ENCODE measurements around the gene TMEM86B. TPM values are rescaled to one million over a fixed set of nuclear protein-coding genes. Genes with fewer than 3 reads are reported as not detected.
A peak's percentile ranks its signal among the peaks of the same experiment; 100 is the strongest.

TMEM86B gene
- total RNA-seq, 1 donor from 2014 or later = 6.0 TPM

- intact Hi-C loops (cut with DNase I) = no loop called here
- no peak for DNase-seq (ENCODE audit: low spot score)
- ATAC-seq = no peak
These were observed 31.8 kb downstream of the TMEM86B start for GRCh38 chr19:55196803-55197202.

DNA sequence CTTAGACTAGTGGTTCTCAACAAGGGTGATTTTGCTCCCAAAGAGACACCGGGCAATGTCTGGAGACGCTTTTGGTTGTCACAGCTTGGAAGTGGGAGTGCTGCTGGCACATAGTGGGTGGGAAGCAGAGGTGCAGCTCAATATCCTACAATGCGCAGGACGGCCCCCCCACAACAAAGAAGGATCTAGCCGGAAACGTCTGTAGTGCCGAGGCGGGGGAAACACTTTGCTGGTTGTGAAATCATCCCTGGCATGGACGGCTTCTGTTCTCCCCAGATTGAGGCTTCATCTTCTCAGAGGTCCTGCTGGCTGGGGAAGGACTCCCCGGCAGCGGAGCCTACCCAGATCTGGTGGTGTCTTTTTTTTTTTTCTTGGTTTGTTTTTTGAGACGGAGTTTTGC is 35.1 kb downstream of the TMEM86B start:
- DNase-seq (ENCODE audit: low spot score) (no peak), ATAC-seq (no peak)
- intact Hi-C loops (cut with DNase I) = no loop called here

- intact Hi-C loops (cut with DNase I) = loop anchor here (5.0 kb wide), 2 partner anchors 817 to 1697 kb away; no protein-coding TSS in a partner anchor
- DNase-seq (ENCODE audit: low spot score) (no peak), ATAC-seq (no peak)
These were observed 39.1 kb downstream of the TMEM86B start for GRCh38 chr19:55189403-55189835.

GRCh38 chr19:55188625-55189024 is 39.9 kb downstream of the TMEM86B start:
- intact Hi-C loops (cut with DNase I) = loop anchor here (5.0 kb wide), 2 partner anchors 816 to 1696 kb away; no protein-coding TSS in a partner anchor
- ATAC-seq = no peak
- DNase-seq (ENCODE audit: low spot score) = no peak

GRCh38 chr19:55186080-55186479 is 42.5 kb downstream of the TMEM86B start:
- intact Hi-C loops (cut with DNase I) = loop anchor here (5.0 kb wide), 2 partner anchors 814 to 1694 kb away; no protein-coding TSS in a partner anchor
- ATAC-seq = no peak
- DNase-seq (ENCODE audit: low spot score) = no peak

GRCh38 chr19:55181740-55182139 is 46.8 kb downstream of the TMEM86B start:
- intact Hi-C loops (cut with DNase I) = no loop called here
- DNase-seq (ENCODE audit: low spot score) (no peak), ATAC-seq (no peak)

DNA sequence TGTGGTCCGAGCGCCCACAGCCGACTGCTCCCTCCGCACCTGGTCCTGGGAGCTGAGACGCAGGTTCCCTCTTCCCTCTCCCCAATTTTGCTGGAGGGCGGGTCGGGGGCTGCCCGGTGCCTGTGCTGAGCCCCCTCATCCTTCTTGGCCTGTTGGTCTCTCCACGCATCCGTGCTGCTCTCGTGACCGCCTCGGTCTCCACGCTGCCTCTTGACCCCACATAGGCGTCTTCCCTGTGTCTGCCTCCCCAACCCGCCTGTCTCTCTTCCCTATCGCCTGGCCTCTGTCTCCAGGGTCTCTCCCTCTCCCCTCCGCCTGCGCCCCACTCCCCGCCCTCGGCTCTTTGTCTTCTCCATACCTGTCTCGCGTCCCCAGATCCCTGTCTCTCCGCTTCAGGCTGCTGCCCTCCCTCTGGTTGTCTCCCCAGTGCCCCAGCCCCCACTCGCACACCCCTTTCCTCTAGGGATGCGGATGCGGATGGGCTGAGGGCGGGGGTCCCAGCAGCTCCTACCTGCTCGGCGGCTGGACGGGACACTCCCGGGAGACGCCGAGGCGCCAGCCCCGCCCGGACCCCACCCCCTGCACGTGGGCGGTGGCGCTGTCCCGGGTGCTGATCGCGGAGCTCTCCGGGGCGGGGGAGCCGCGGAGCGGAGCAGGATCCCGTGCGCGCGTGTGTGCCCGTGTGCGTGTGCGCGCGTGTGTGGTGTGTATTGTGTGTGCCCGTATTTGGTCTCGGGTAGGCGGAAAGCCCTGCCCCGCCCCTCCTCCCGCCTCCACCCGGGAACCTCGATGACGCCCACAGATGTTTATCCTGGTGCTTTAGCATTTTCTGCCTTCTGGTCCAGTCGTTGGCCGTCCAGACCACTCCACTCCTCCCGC is 48.7 kb downstream of the TMEM86B start, which contains the start of gene SYT5:
SYT5 (minus strand) TSS at position 684 of the 879 bp plus-strand sequence. CDS start 1,248 bp downstream, outside the sequence.
- intact Hi-C loops (cut with DNase I) = no loop called here
- ATAC-seq (peak; percentile 61), DNase-seq (ENCODE audit: low spot score) (no peak)

DNA sequence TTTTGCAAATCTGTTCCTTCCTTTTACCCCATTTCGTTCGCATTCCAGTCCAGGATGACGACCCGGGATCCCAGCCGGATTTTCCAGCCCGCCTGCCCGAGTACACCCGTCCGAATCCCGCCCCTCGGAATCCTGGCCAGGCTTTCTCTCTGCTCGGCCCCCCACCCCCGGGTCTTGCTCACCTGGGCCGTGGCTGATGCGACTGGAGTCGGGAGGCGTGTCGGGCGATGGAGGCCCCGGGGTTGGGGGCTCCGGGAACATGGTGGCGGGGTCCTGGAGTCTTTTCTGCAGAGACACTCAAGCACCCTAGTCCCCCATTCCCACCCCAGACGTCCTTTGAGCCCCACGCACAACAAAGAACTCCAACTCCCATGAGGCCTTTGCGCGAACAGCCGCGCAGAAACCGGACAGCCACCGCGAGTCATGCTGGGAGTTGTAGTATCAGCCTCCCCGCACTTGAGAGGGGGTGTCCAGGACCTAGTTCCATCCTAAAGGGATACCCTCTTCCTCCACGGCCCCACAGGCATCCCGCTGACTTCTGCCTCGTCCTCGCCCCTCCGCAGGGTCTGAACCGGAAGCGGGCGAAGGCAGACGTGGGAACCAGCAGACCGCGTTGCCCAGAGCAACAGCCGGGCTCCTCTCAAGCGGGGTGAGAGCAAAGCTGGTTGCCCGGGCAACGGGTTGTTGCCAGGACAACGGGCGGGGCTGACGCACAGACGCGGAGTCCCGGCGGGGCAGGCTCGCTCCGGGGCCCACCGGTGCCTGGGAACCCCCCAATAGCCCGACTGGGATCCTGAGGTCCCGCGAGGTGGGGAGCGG is 49.6 kb downstream of the TMEM86B start:
- peak; percentile 84 for ATAC-seq
- peak; percentile 72 for DNase-seq (ENCODE audit: low spot score)
- intact Hi-C loops (cut with DNase I) = no loop called here

Small RNA genes within 50 kb of the gene (microRNA-seq; reads per million reads assigned to microRNA genes)
- not detected for gene MIR6802
- gene MIR6803 = 2.2 reads per million
- gene MIR6804 = not detected

Other genes starting within 250 kb of the TMEM86B start
- gene GP6, start 190.5 kb downstream of the TMEM86B start, total RNA-seq = 0.89 TPM
- 12.9 TPM for gene RDH13, start 165.6 kb downstream of the TMEM86B start, total RNA-seq
- gene EPS8L1, start 152.9 kb downstream of the TMEM86B start, total RNA-seq = 1.2 TPM
- 112 TPM for gene PPP1R12C, start 111.1 kb downstream of the TMEM86B start, total RNA-seq
- 1.4 TPM for gene TNNT1, start 79.6 kb downstream of the TMEM86B start, total RNA-seq
- not detected for gene TNNI3, start 71.0 kb downstream of the TMEM86B start, total RNA-seq
- gene DNAAF3, start 62.1 kb downstream of the TMEM86B start, total RNA-seq = 0.62 TPM
- gene SYT5, start 48.5 kb downstream of the TMEM86B start, total RNA-seq = not detected
- gene PTPRH, start 19.3 kb downstream of the TMEM86B start, total RNA-seq = 1.5 TPM
- gene PPP6R1, start 30.3 kb upstream of the TMEM86B start, total RNA-seq = 40.4 TPM
- 16.1 TPM for gene HSPBP1, start 51.3 kb upstream of the TMEM86B start, total RNA-seq
- gene BRSK1, start 55.2 kb upstream of the TMEM86B start, total RNA-seq = 6.5 TPM
- gene TMEM150B, start 96.6 kb upstream of the TMEM86B start, total RNA-seq = 5.1 TPM
- 18.1 TPM for gene KMT5C, start 111.1 kb upstream of the TMEM86B start, total RNA-seq
- 0.31 TPM for gene COX6B2, start 126.0 kb upstream of the TMEM86B start, total RNA-seq
- not detected for gene GARIN5B, start 134.5 kb upstream of the TMEM86B start, total RNA-seq
- 0.45 TPM for gene IL11, start 141.7 kb upstream of the TMEM86B start, total RNA-seq
- not detected for gene TMEM190, start 148.1 kb upstream of the TMEM86B start, total RNA-seq
- gene TMEM238, start 155.5 kb upstream of the TMEM86B start, total RNA-seq = 2.9 TPM
- gene RPL28, start 157.2 kb upstream of the TMEM86B start, total RNA-seq = 902 TPM
- 17.1 TPM for gene UBE2S, start 179.0 kb upstream of the TMEM86B start, total RNA-seq
- gene SHISA7, start 214.5 kb upstream of the TMEM86B start, total RNA-seq = 9.0 TPM
- gene ISOC2, start 232.9 kb upstream of the TMEM86B start, total RNA-seq = 35.7 TPM
- not detected for gene C19orf85, start 236.0 kb upstream of the TMEM86B start, total RNA-seq
- gene ZNF628, start 247.9 kb upstream of the TMEM86B start, total RNA-seq = 9.0 TPM